PC-3 (cell line): ENCODE measurements around the gene MAMLD1. TPM values are rescaled to one million over a fixed set of nuclear protein-coding genes. Genes with fewer than 3 reads are reported as not detected.

Experiments used
- ATAC-seq: fragments of 200-7000 bp; cut with Tn5 transposase; 2 replicates; pipeline ENCODE4 v1.9.1; 2020; ENCODE audit warnings: mild to moderate bottlenecking, moderate library complexity
- BruUV-seq: library from RNA; stranded (reverse); fragments of 400-500 nt; replicated peaks from 2 replicates; lab custom pipeline; 2021; lab: Mats Ljungman, UMichigan
- CTCF ChIA-PET: fragments of 300-600 bp; sonication (Branson Sonifier 250); formaldehyde crosslinking; loops from one replicate; lab custom pipeline; 2022; ENCODE audit warnings: antibody characterized with exemption; lab: Charles Lee
- POLR2A ChIA-PET: fragments of 300-600 bp; sonication (Branson Sonifier 250); formaldehyde crosslinking; loops from one replicate; lab custom pipeline; 2022; ENCODE audit warnings: antibody characterized with exemption; ENCODE audit not compliant: unreplicated experiment; lab: Charles Lee
- DNase-seq: peaks from one replicate; pipeline ENCODE4 v3.0.0-alpha.2; 2015
- H2AFZ ChIP-seq: fragments of 300-600 bp; sonication (generic); 2 replicates; pipeline ENCODE4 v1.6.0; 2016; ENCODE audit warnings: antibody characterized with exemption, low read length
- H3F3A ChIP-seq: fragments of 300-600 bp; sonication (generic); one replicate; pipeline ENCODE4 v1.6.0; 2017; ENCODE audit warnings: antibody characterized with exemption, low read length, control low read depth, mild to moderate bottlenecking; ENCODE audit not compliant: unreplicated experiment
- H3K27ac ChIP-seq: fragments of 300-600 bp; sonication (generic); 2 replicates; pipeline ENCODE4 v1.5.1; 2016; ENCODE audit warnings: mild to moderate bottlenecking, low read length
- H3K27me3 ChIP-seq: fragments of 300-600 bp; sonication (generic); 2 replicates; pipeline ENCODE4 v1.6.1; 2016; ENCODE audit warnings: low read length, mixed read lengths
- H3K36me3 ChIP-seq: fragments of 300-600 bp; sonication (generic); 2 replicates; pipeline ENCODE4 v1.6.1; 2016; ENCODE audit warnings: low read depth, mixed run types, low read length, mixed read lengths
- H3K4me1 ChIP-seq: fragments of 300-600 bp; sonication (generic); 2 replicates; pipeline ENCODE4 v1.5.1; 2016; ENCODE audit warnings: low read length; ENCODE audit not compliant: insufficient read depth
- H3K4me2 ChIP-seq: fragments of 300-600 bp; sonication (generic); 2 replicates; pipeline ENCODE4 v1.6.0; 2016; ENCODE audit warnings: low read length
- H3K4me3 ChIP-seq: fragments of 300-600 bp; sonication (generic); 2 replicates; pipeline ENCODE4 v1.5.1; 2016; ENCODE audit warnings: mild to moderate bottlenecking, low read length, mixed read lengths
- H3K79me2 ChIP-seq: fragments of 300-600 bp; sonication (generic); 2 replicates; pipeline ENCODE4 v1.6.1; 2017; ENCODE audit warnings: low read length, mixed read lengths
- H3K9ac ChIP-seq: fragments of 300-600 bp; sonication (generic); 2 replicates; pipeline ENCODE4 v1.6.0; 2016; ENCODE audit warnings: mild to moderate bottlenecking, low read length
- H3K9me2 ChIP-seq: fragments of 300-600 bp; sonication (generic); replicated peaks from 2 replicates; pipeline ENCODE4 v1.6.1; 2016; ENCODE audit warnings: mixed run types, low read length, mixed read lengths
- H3K9me3 ChIP-seq: fragments of 300-600 bp; sonication (generic); 2 replicates; pipeline ENCODE4 v1.6.1; 2016; ENCODE audit warnings: low read length, mixed read lengths
- H4K20me1 ChIP-seq: fragments of 300-600 bp; sonication (generic); 2 replicates; pipeline ENCODE4 v1.6.1; 2016; ENCODE audit warnings: low read length, mixed read lengths
- CTCF ChIP-seq: fragments of 300-600 bp; sonication (generic); conservative IDR thresholded peaks from 2 replicates; pipeline ENCODE4 v1.5.1; 2017; ENCODE audit warnings: antibody characterized with exemption, low read depth, mild to moderate bottlenecking, low read length
- EZH2 ChIP-seq: fragments of 300-600 bp; sonication (generic); IDR thresholded peaks from one replicate; pipeline ENCODE4 v1.6.1; 2017; ENCODE audit warnings: antibody characterized with exemption, mild to moderate bottlenecking, low read length; ENCODE audit not compliant: unreplicated experiment
- EZH2phosphoT487 ChIP-seq: fragments of 300-600 bp; sonication (generic); IDR thresholded peaks from 2 replicates; pipeline ENCODE4 v1.6.1; 2018; ENCODE audit warnings: mild to moderate bottlenecking, antibody characterized with exemption, low read length, borderline replicate concordance
- intact Hi-C: fragments of 100-400 bp; cut with micrococcal nuclease; formaldehyde crosslinking; loops from 2 replicates; pipeline ENCODE4 v1.9.0; 2023
- total RNA-seq: library from RNA; depleted of rRNA; stranded (reverse); fragments of >200 nt; gene quantifications from 2 replicates; pipeline ENCODE4 v1.2.3, GENCODE V29; 2014

Gene MAMLD1
- total RNA-seq, 1 experiment from 2014 or later, result 2.8 TPM

GRCh38 chrX:150365990-150366911 lies 3.1 kb downstream of the MAMLD1 start:
- peak overlapping the region; percentile 84 for H3K9ac ChIP-seq
- no peaks in the 10 kb centered on the region for H3K9me2 ChIP-seq
- no peaks in the 10 kb centered on the region for H3K9me3 ChIP-seq
- peak overlapping the region; percentile 67 for H3K27ac ChIP-seq
- peak overlapping the region; percentile 64 for H2AFZ ChIP-seq
- no peaks in the 10 kb centered on the region for H3K27me3 ChIP-seq
- ATAC-seq (no peak), DNase-seq (peak; percentile 17)
- H3K4me2 ChIP-seq, result peak overlapping the region; percentile 100
- CTCF ChIA-PET, result no interaction called here
- H4K20me1 ChIP-seq, result no peaks in the 10 kb centered on the region
- POLR2A ChIA-PET, result interaction anchor here (0.5 kb wide), 1 partner anchor 37 kb away, joined by 3 read pairs; no protein-coding TSS in a partner anchor
- intact Hi-C loops, result loop anchor here (2.0 to 5.0 kb wide), 3 partner anchors 121 to 316 kb away; partner anchors contain the start of gene MTM1
- peak overlapping the region; percentile 91 for H3K4me3 ChIP-seq
- TF ChIP-seq EZH2phosphoT487 (no peak), CTCF (no peak), EZH2 (no peak)
- BruUV-seq, result no TSS peak
- peaks cover 25% of the 10 kb centered on the region for H3K4me1 ChIP-seq
- H3F3A ChIP-seq, result no peaks in the 10 kb centered on the region
- peaks cover 20% of the 10 kb centered on the region for H3K79me2 ChIP-seq
- H3K36me3 ChIP-seq, result no peaks in the 10 kb centered on the region

- peaks cover 20% of the 10 kb centered on the region for H3K79me2 ChIP-seq
- CTCF ChIA-PET, result no interaction called here
Measured at GRCh38 chrX:150366951-150367545, 3.9 kb downstream of the MAMLD1 start.

More at GRCh38 chrX:150366951-150367545, 3.9 kb downstream of the MAMLD1 start:
- Histone ChIP-seq H3K4me1 (peaks cover 21% of the 10 kb centered on the region), H3K27ac (peak overlapping the region; percentile 67), H3K4me2 (peak overlapping the region; percentile 100), H3K36me3 (no peaks in the 10 kb centered on the region), H4K20me1 (no peaks in the 10 kb centered on the region), H3K27me3 (no peaks in the 10 kb centered on the region), H3K9me2 (no peaks in the 10 kb centered on the region), H3F3A (no peaks in the 10 kb centered on the region), H2AFZ (peak overlapping the region; percentile 27; the same call in 1 of the 2 replicates), H3K9me3 (no peaks in the 10 kb centered on the region), H3K4me3 (peak overlapping the region; percentile 91; the same call in 1 of the 2 replicates), H3K9ac (peak overlapping the region; percentile 84)
- TF ChIP-seq EZH2 (no peak), CTCF (no peak), EZH2phosphoT487 (no peak)
- ATAC-seq, result no peak
- intact Hi-C loops, result loop anchor here (2.0 to 5.0 kb wide), 3 partner anchors 120 to 315 kb away; partner anchors contain the start of gene MTM1
- peak; percentile 39 for DNase-seq
- BruUV-seq, result no TSS peak
- POLR2A ChIA-PET, result interaction anchor here (0.5 kb wide), 1 partner anchor 36 kb away, joined by 3 read pairs; no protein-coding TSS in a partner anchor
